HUES48 (cell line): ENCODE data around the gene UBAC1.
"Not testable (repeated sequence)": the region's sequence is repeated elsewhere in the genome, so short reads cannot be mapped to it uniquely, and the experiment has no call there.

ENCODE experiments used
- H3K27ac ChIP-seq: one replicate; pipeline ENCODE4 v1.7.0; 2013; ENCODE audit warnings: low read depth, low read length, inconsistent platforms
- H3K27me3 ChIP-seq: 2 replicates; pipeline ENCODE4 v1.6.1; 2013; ENCODE audit warnings: mild to moderate bottlenecking, low read length; ENCODE audit not compliant: control insufficient read depth, insufficient read depth
- H3K36me3 ChIP-seq: 2 replicates; pipeline ENCODE4 v1.6.1; 2013; ENCODE audit warnings: low read length; ENCODE audit not compliant: control insufficient read depth, insufficient read depth
- H3K4me1 ChIP-seq: 2 replicates; pipeline ENCODE4 v1.6.1; 2013; ENCODE audit warnings: mild to moderate bottlenecking, low read length; ENCODE audit not compliant: control insufficient read depth, insufficient read depth
- H3K4me3 ChIP-seq: 2 replicates; pipeline ENCODE4 v1.5.1; 2013; ENCODE audit warnings: mild to moderate bottlenecking, low read depth, low read length
- H3K9ac ChIP-seq: 2 replicates; pipeline ENCODE4 v1.6.1; 2013; ENCODE audit warnings: mild to moderate bottlenecking, low read depth, low read length, moderate library complexity
- H3K9me3 ChIP-seq: 2 replicates; pipeline ENCODE4 v1.6.1; 2013; ENCODE audit warnings: low read length; ENCODE audit not compliant: control insufficient read depth, insufficient read depth

The UBAC1 gene

DNA sequence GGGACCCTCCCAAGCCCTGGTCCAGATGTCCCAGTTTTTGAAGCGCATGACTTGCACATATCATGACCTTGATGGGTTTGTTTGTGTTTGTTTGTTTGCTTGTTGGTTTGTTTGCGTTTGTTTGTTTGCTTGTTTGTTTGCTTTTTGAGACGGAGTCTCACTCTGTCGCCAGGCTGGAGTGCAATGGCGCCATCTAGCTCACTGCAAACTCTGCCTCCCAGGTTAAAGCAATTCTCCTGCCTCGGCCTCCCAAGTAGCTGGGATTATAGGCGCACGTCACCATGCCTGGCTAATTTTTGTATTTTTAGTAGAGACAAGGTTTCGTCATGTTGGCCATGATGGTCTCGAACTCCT lies 13.0 kb upstream of the UBAC1 start:
- Histone ChIP-seq H3K36me3 (no peaks in the 10 kb centered on the region), H3K9me3 (no peaks in the 10 kb centered on the region), H3K27me3 (no peaks in the 10 kb centered on the region), H3K27ac (no peak overlapping the region), H3K4me3 (no peak overlapping the region), H3K9ac (no peak overlapping the region), H3K4me1 (peaks cover under 1% of the 10 kb centered on the region)

DNA sequence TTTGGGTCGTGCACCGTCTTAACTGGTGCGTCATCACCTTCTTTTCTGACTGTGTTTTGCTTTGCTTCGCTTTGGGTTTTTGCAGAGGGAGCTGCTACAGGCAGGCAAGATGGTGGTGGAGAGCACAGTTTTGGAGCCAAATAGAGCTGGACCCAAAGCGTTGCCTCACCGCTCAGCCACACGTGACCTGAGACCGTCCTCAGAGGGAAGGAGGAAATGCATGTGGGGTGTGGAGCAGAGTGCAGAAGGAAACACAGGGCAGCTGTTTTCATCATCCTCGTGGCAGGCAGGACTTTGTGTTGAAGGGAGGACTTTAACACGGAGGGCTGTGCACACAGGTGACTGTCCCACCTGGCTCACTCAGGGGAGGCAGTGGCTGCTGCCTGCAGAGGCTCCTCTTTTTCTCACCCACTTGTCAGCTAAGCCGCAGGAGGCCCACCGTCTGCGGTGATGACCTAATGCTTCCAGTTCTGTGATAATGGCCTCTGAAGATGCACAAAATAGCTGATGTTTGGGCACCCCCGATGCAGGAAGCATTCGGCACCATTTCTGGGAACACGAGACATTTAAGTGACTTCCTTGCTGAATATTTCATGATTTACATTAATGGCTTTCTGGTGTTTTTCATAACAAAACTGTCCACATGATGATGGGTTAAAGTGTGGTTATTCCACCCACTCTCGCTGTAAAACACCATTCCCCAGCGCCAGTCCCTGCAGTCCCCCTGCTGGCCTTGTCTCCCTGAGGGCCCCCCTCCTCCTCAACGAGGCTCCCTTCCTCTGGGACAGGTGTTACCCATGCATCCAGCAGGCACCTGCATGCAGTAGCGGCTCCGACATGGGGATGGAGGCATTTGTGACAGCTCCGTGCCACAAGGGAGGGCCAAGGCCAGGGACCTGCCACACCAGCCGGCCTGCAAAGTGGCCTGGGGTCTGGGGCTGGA lies 12.4 kb upstream of the UBAC1 start:
- no peak overlapping the region for H3K27ac ChIP-seq
- peaks cover 7% of the 10 kb centered on the region for H3K4me1 ChIP-seq
- no peaks in the 10 kb centered on the region for H3K27me3 ChIP-seq
- H3K4me3 ChIP-seq, result no peak overlapping the region
- H3K9me3 ChIP-seq, result no peaks in the 10 kb centered on the region
- no peaks in the 10 kb centered on the region for H3K36me3 ChIP-seq
- no peak overlapping the region for H3K9ac ChIP-seq

DNA sequence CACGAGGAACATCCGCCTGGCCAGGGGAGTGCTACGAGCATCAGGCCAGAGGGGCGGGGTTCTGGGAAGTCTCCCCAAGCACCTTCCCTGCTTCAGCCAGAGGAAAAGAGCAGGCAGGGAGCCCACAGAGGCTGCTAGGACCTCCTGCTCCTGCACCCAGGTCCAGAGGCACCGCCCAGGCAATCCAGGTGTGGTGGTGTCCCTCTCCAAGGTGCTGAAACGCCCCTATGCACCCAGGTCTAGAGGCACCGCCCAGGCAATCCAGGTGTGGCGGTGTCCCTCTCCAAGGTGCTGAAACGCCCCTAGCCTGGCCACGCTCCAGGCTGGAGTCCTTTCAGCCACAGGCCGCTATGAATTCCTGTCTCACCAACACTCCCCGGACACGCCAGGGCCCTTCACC lies 10.7 kb upstream of the UBAC1 start:
- Histone ChIP-seq H3K4me3 (no peak overlapping the region), H3K4me1 (peaks cover 16% of the 10 kb centered on the region), H3K36me3 (no peaks in the 10 kb centered on the region), H3K27me3 (no peaks in the 10 kb centered on the region), H3K9ac (no peak overlapping the region), H3K9me3 (no peaks in the 10 kb centered on the region), H3K27ac (no peak overlapping the region)

- Histone ChIP-seq H3K9me3 (no peaks in the 10 kb centered on the region), H3K27me3 (no peaks in the 10 kb centered on the region), H3K36me3 (no peaks in the 10 kb centered on the region), H3K4me1 (peaks cover 16% of the 10 kb centered on the region), H3K27ac (no peak overlapping the region), H3K9ac (no peak overlapping the region), H3K4me3 (no peak overlapping the region)
Measured at GRCh38 chr9:135971111-135971766, 10.1 kb upstream of the UBAC1 start.

DNA sequence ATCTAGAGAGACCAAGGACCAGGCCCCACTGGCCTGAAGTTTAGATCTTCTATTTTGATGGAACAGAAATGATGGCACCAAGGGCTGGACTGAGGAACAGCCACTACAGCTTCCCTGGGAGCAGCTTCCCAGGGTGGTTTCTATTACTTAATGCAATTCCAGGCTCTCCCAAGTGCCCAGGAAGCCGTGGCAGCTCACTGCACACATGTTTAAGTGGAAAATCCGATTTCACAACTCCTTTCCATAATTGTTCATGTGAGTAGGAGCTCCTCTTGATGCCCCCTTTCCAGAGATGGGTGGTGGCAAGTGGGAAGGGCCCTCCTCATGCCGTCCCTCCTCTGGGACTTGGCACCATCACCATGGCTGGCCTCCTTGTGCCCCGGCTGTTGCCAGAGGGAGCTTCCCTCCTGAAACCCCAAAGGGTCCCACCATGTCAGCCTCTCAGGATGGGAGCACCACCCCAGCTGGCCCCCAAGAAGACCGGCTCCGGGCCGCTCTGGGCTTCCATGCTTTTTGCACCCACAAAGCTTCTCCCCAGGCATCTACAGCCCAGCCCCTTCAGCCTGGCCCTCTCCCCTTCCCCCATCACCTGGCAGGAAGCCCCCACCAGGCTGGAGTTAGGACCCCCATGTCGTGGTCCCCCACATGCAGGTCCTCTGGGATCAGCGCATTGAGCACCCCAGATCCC lies 9.1 kb upstream of the UBAC1 start:
- Histone ChIP-seq H3K9me3 (no peaks in the 10 kb centered on the region), H3K4me3 (no peak overlapping the region), H3K27ac (no peak overlapping the region), H3K4me1 (peaks cover 16% of the 10 kb centered on the region), H3K27me3 (no peaks in the 10 kb centered on the region), H3K36me3 (no peaks in the 10 kb centered on the region), H3K9ac (no peak overlapping the region)

DNA sequence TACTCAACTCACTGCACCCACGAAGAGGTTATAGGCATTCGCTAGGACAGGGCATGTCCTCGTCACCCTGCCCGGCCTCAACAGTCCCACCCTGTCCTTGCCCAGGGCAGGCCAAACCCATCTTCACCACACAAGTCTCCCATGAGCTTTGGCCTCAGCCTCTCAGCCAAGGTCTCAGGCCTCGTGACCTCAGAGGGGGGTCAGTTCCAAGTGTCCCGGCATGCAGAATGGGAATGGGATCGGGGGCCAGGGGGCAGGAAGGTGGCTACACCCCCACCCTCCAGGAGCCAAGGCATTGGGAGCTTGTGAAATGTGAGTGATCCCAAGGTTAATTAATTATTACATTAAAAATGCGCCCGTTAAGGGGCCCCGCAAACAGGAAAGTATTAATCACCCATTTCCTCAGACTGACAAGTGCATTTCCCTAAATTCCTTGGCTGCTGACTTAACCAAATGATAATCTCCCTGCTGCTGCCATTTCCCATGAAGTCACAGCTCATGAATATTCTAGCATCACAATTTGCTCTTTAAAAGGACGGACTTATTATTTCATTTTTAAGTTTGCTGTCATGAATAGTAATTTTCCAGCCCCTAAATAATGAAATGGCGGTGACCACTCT lies 8.0 kb upstream of the UBAC1 start:
- H3K4me3 ChIP-seq, result no peak overlapping the region
- H3K36me3 ChIP-seq, result no peaks in the 10 kb centered on the region
- H3K9ac ChIP-seq, result no peak overlapping the region
- no peak overlapping the region for H3K27ac ChIP-seq
- no peaks in the 10 kb centered on the region for H3K27me3 ChIP-seq
- H3K4me1 ChIP-seq, result peaks cover 16% of the 10 kb centered on the region
- no peaks in the 10 kb centered on the region for H3K9me3 ChIP-seq

GRCh38 chr9:135968601-135969000 lies 7.4 kb upstream of the UBAC1 start:
- Histone ChIP-seq H3K4me1 (peaks cover 16% of the 10 kb centered on the region), H3K9me3 (no peaks in the 10 kb centered on the region), H3K4me3 (no peak overlapping the region), H3K36me3 (no peaks in the 10 kb centered on the region), H3K9ac (no peak overlapping the region), H3K27ac (no peak overlapping the region), H3K27me3 (no peaks in the 10 kb centered on the region)

DNA sequence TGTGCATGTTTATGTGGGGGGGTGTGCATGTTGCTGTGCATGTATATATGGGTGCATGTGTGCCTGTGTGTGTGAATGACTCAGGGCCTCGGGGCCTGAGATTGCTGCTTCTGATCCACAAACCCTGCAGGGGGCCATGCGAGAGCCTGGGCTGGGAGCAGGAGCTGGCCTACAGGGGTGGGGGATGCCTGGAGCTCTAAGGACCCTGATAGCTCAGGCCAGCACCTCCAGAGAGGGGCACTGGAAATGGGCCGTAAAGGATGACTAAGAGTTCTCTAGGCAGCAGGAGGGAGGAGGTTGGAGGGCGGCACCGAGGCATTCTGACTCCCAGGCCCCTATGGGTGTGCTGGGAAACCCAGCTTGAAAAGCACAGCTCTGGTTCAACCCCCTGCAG lies 6.9 kb upstream of the UBAC1 start:
- Histone ChIP-seq H3K4me1 (peaks cover 16% of the 10 kb centered on the region), H3K9ac (no peak overlapping the region), H3K27ac (no peak overlapping the region), H3K27me3 (no peaks in the 10 kb centered on the region), H3K36me3 (no peaks in the 10 kb centered on the region), H3K9me3 (no peaks in the 10 kb centered on the region), H3K4me3 (no peak overlapping the region)

DNA sequence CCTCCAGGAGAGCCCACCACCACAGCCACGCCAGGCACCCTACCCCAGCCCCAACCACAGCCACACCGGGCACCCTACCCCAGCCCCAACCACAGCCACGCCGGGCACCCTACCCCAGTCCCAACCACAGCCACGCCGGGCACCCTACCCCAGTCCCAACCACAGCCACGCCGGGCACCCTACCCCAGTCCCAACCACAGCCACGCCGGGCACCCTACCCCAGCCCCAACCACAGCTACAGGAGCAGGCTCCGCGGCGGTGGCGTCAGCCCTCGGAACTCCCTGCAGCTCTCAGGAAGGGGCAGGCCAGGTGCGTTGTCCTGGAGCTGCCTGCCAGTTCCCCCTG lies 5.7 kb upstream of the UBAC1 start:
- not testable (repeated sequence) for H3K36me3 ChIP-seq, H3K9me3 ChIP-seq, H3K27ac ChIP-seq, H3K9ac ChIP-seq, H3K27me3 ChIP-seq, H3K4me3 ChIP-seq
- H3K4me1 ChIP-seq, result peaks cover 16% of the 10 kb centered on the region

GRCh38 chr9:135965124-135965756 lies 4.1 kb upstream of the UBAC1 start:
- H3K9me3 ChIP-seq, result no peaks in the 10 kb centered on the region
- H3K36me3 ChIP-seq, result no peaks in the 10 kb centered on the region
- no peak overlapping the region for H3K4me3 ChIP-seq
- no peaks in the 10 kb centered on the region for H3K27me3 ChIP-seq
- no peak overlapping the region for H3K27ac ChIP-seq
- no peak overlapping the region for H3K9ac ChIP-seq
- peaks cover 17% of the 10 kb centered on the region for H3K4me1 ChIP-seq
